ENCODE results near the gene PPP1R12B.
"Not testable (repeated sequence)": the region's sequence is repeated elsewhere in the genome, so short reads cannot be mapped to it uniquely, and the experiment has no call there.

The PPP1R12B gene

DNA sequence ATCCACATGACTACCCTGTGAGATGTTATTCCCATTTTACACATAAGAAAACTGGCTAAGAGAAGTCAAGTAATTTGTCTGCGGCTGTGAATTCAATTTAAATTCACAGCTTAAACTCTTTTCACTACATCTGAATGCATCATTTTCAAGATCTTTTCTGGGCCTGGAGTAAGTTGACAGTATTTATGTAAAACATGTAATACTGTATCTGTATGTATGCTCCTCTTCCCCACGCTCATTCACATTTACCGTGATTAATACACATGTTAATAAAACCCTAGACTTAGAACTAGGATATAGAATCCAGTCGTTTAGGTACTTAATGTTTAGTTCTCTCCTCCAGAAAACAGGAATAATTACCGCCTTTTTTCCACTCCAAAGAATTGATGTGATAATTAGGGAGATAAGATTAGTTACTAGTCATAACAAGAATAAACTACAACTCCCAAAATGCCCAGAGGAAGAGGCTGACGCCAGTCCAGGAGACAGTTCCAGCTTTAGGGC is 442 bp upstream of the PPP1R12B start:
- no peak for DNase-seq

DNA sequence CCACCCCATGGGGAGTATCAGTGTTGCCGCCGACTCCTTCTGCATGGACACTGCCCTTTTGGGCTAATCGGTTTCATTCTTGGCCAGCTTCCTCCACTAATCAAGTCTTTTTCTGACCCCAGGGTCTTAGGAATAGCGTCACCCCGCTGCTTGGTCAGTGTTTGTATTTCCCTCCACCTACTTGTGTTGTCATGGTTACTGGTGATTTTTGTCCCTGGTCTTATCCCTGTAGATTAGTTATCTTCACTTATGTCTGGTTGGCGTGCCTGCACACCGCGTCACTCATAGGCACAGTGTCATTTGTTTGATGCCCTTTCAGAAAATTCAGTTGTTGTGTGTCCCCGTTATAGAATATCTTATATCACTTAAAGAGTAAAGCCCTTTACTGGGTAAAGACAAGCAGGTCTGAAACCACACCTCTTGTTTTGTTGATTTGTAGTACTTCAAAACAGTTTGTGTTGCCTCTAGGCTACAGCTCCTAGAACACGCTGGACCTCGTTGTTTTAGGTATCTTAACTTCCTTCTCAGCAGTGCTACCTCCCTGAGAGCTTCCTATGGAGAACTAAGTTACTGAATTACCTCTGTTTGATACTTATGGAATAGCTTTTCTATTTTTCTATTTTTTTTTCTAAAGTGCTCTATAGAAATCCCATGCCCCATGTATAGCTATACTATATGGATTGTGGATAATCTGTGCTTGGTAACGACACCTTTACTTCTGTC is 868 bp downstream of the PPP1R12B start:
- no peak for DNase-seq

DNA sequence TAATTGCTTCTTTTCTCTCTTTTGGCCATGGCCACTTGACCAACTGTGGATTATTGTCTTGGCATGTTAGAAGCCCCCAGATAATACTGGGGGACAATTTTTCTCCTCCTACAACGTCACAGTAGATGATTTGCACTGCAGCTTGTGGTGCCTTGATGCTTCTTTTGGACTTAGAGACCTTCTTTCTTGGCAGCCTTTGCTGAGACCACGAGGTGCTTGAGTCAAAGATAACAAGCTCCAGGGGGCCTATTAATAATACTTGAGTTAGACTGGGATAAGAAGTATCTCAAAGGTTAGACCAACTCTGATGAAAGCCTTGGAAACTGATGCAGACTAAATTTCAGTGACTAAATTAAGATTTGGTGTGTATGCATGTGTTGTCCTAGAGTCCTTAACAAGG is 3.2 kb downstream of the PPP1R12B start:
- no peak for DNase-seq

DNA sequence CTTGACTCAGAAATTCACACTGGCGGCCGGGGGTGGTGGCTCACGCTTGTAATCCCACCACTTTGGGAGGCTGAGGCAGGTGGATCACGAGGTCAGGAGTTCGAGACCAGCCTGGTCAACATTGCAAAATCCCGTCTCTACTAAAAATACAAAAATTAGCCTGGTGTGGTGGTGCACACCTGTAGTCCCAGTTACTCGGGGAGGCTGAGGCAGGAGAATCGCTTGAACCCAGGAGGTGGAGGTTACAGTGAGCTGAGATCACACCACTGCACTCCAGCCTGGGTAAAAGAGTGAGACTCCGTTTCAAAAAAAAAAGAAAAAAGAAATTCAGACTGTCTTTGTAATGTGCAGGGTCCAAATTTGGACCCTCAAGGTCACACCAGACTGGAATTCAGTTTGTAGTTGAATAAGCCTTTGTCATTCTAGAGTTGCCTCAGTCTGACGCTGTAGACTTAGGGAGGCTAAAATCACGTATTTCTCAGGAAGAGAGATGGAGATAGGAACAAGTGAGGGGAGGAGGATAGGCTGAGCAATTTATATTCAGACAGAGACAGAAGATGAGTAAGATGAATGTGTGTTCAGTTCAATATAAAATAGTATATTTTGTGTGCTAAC is 4.2 kb downstream of the PPP1R12B start:
- not testable (repeated sequence) for DNase-seq

DNA sequence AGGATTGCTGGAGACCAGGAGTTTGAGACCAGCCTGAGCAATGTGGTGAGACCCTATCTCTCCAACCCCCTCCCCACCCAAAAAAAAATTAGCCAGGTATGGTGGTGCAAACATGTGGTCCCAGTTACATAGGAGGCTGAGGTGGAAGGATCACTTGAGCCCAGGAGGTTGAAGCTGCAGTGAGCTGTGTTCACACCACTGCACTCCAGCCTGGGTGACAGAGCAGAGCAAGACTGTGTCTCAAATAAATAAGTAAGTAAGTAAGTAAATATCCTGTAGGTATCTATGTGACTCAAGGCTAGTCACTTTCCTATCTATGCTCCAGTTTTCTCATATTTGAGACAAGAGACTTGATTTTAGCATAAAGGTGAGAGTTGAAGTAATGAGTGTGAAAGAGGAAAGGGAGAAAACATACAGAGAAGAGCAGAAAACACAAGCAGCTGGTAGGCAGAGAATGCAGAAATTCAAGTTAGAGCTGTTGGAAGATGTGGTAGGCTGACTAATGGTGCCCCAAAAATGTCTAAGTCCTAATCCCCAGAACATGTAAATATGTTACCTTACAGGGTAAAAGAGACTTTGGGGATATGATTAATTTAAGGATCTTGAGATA is 7.5 kb downstream of the PPP1R12B start:
- DNase-seq: no peak

DNA sequence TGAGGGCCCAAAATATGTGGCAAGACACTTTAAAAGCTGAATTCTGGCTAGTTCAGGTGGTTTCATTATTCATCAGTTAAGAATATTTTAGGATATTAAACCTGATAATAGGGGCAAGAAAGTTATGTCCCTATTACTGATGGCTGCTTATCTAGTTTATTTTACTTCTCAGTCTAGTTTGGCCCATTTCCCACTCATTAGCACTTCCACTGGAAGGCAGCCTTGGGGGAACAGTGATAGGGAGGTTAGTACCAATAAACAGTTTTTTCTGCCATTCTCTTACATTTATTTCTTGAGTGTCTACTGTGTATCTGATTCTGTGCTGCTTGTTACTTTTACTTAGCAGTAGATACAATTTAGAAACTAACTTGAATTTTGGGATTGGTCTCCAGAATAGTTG is 9.0 kb downstream of the PPP1R12B start:
- DNase-seq: no peak

DNA sequence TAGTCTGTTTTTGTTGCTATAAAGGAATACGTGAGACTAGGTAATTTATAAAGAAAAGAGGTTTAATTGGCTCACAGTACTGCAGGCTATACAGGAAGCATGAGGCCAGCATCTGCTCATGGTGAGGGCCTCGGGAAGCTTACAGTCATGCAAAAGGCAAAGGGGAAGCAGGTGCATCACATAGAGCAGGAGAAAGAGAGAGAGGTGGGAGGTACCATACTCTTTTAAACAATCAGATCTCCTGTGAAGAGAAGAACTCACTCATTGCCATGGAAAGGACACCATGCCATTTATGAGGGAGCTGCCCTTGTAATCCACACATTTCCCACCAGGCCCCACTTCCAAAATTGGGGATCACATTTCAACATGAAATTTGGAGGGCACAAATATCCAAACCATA is 12.7 kb downstream of the PPP1R12B start:
- no peak for DNase-seq

DNA sequence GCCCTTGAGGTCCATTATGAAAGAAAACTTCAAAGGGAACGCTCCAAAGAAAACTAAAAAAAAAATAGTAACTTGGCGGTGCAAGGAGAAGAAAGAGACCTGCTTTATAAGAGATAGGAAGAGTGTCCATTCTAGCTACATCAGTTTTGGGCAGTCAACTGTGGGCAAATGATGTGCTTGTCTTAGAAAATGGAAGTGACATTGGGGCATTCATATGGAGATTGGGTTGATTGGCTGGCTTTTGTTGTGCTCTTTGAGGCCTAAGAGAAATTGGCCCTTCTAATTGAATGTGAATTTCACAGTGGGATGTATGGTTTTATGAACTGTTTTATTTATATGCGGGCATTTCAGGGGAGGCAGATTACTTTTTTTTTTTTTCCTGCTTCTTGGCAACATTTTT is 13.2 kb downstream of the PPP1R12B start:
- DNase-seq: no peak

DNA sequence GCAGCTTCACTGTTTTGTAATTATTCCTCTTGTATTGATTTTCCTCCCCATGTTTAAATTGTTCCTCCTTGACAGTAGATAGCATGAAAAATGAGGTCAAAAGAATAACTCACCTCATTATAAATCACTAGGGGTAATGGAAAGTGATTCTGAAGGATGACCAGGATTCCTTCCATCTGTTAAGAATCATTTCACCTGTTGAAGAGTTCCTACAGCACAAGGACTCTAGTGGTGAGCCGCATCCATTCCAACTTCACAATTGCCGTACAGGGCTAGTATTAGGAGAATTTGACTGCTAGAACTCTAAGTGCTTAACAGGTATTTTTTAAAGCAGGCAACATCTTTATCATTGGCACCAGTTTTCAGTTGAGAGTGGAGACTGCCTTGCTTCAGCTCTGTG is 13.7 kb downstream of the PPP1R12B start:
- no peak for DNase-seq

DNA sequence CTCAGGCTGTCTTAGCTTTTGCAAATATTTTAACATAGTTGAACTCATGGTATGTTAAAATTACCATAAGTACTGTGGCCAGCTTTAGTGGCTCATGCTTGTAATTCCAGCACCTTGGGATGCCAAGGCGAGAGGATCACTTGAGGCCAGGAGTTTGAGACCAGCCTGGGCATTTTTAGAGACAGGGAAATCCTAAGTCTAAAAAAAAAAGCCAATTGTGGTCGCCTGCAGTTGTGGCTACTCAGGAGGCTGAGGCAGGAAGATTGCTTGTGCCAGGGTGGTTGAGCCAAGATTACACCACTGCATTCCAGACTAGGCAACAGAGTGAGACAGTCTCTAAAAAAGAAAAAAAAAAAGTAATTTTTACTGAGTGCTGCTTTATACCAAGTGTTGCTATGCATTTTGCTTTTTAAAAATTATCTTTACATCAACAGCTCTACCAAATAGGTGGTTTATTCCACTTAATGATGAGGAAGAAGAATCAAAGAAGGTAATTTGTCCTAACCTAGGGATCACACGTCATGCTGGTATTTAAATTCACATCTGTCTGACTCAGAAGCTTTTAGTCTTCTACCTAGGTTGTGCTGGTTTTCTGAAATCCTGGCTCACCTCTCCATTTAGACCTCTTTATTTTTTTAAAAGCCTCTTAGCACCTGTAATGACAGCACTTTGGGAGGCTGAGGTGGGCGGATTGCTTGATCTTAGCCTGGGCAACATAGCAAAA is 16.8 kb downstream of the PPP1R12B start:
- DNase-seq: no peak

DNA sequence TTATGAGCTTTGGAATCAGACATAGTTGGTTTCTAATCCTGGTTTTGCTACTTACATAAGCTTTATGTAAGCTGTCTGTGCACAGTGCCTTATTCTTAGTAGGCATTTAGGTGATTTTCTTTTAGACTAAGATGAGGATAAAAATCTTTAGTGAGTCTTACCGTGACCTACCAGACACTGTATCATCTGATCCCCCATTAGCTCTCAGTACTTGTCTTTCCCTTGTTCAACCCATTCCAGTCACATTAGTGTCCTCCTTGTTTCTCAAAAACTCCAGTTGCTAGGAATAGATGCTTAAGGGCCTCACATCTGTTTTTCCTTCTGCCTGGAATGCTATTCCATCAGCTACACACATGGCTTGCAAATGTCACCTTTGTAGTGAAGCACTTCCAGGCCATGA is 18.8 kb downstream of the PPP1R12B start:
- no peak for DNase-seq

DNA sequence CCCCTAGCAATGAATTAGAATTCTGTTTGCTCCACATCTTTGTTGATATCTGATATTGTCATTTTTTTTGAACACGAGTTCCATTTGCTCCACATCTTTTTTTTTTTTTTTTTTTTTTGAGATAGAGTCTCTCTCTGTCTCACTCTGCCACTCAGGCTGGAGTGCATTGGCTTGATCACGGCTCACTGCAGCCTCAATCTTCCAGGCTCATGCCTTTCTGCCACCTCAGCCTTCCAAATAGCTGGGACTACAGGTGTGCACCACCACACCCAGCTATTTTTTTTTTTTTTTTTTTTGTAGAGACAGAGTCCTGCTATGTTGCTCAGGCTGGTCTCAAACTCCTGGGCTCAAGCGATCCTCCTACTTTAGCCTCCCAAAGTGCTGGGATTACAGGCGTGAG is 22.4 kb downstream of the PPP1R12B start:
- not testable (repeated sequence) for DNase-seq

DNA sequence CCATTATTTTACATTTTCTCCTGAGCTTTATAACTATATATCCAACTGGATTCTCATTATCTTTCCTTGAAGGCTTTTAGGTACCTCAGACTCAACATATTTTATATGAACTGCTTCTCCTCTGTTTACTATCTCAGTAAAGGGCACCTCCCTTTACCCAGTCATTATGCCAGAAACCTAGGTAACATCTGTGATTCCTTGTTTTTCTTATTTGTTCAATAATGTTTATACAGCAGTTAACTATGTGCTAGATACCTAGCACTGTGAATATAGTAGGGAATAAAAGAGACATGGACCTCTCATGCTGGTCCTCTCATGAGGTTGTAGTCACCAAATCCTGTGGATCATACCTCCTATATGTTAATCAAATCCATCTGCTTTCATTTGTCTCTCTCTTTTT is 25.6 kb downstream of the PPP1R12B start:
- peak; percentile 11 for DNase-seq

DNA sequence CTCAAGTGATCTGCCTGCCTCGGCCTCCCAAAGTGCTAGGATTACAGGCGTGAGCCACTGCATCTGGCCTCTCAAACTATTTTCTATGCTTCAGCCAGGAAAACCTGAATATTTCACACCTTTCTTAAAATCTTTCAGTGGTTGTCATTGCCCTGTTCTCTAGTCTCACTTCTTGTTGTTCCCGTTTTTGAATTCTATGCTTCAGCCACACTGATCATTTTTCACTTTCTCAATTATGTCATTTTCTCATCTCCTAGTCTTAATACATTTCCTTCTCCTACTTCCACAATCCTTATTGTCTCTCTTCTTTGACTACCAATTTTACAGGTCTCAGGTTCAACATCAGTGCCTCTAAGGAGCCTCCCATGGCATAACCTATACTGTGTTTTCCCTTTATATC is 26.7 kb downstream of the PPP1R12B start:
- DNase-seq: not testable (repeated sequence)

DNA sequence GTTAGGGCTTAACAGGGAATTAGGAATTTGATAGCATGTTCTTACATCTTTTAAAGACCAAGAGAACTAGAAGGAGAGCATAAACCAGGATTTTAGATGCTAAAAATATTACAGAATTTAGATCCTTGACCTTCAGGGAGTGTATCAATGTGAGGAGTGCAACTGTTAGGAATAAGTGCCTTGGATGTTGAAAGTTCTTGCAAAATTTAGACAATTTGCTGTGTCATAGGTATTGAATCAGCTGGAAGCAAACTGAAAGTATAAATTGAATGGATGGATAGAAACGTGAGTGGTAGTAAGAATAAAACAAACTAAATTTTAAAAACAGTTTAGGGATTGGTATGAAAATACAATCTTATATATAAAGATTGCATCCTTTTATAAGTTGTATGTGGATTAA is 27.7 kb downstream of the PPP1R12B start:
- DNase-seq: no peak

DNA sequence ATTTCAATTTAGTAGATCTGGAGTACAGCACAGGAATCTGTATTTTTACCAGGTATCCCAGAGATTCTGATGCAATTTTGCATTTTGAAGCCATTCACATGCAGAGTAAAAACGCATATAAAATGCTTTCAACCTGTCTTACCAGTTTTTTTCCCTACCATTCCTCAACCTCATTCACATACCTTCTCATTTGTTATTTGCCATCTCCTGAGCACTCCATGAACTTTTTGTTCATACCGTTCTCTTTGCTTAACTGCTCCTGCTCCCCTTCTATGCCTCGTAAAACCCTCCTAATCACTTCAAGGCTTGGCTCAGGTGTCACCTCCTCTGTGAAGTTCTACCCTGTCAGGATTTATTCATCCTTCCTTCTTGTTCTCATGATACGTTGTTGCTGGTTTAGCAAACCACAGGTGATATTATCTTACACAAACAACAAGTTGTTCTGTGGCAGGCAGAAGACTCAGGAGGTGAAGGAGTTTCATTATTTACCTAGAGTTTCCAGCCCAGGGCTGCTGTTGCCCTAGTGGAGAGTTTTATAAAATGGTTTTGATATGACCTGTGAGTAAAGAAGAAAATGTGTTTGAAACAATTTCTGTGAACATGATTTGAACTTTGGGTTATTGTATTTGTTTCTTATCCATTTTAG is 31.5 kb downstream of the PPP1R12B start:
- DNase-seq: not testable (repeated sequence)

DNA sequence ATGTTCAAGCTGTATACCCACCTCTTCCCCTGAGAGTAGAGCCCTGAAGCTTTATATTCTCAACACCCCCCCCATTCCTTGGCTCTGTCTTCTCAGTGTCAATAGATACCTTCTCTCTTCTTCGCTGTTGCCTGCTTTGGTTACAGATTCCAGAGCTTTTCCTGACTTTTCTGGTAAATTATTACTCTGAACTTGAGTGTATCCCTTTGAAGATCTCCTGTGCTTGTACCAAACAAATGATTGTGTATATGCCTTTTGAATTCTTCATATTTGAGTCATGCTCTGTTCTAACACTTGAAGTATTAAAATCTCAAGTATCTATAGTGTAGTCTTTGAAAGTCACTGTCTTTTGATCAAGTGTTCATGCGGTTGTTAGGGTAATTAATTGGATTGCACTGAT is 32.0 kb downstream of the PPP1R12B start:
- DNase-seq: not testable (repeated sequence)

DNA sequence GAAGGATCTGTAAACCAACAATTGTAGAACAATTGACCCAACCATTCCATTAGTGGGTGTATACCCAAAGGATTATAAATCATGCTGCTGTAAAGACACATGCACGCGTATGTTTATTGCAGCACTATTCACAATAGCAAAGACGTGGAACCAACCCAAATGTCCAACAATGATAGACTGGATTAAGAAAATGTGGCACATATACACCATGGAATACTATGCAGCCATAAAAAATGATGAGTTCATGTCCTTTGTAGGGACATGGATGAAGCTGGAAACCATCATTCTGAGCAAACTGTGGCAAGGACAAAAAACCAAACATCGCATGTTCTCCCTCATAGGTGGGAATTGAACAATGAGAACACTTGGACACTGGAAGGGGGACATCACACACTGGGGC is 33.4 kb downstream of the PPP1R12B start:
- DNase-seq: not testable (repeated sequence)

DNA sequence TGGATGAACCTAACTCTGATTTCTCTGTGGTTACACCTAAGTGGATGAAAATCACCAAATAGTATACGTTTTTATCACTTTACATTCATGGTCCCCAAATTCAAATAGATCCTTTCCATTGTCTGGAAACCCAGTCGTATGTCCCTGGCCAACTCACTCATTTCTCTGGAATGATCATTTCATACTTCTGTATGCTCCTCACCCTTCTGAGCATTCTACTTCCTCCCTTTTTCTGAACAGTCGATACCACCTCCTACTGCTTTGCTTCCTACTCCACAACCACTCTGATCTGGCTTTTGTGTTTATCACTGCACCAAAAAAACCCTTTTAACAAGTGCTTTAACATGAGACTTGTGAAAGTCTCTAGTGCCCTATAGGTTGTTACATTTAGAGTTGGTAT is 47.3 kb downstream of the PPP1R12B start:
- DNase-seq: not testable (repeated sequence)

DNA sequence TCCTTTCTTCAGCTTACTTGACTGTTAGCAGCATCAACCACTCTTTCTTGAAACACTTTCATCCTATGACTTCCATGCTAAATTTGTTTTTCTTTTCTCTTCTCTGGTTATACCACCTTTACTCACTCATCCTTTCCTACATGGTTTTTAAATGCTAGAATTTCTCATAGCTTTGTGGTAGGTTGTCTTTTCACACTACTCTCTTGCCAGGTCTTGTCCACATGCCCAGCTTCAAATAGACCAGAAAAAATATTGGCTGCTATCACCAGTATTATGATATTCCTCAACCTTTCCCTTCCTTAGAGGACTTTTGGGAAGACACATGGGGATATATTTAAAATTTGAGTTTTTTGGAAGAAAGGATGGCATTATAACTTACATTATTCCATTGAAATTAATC is 48.8 kb downstream of the PPP1R12B start:
- DNase-seq: no peak

DNA sequence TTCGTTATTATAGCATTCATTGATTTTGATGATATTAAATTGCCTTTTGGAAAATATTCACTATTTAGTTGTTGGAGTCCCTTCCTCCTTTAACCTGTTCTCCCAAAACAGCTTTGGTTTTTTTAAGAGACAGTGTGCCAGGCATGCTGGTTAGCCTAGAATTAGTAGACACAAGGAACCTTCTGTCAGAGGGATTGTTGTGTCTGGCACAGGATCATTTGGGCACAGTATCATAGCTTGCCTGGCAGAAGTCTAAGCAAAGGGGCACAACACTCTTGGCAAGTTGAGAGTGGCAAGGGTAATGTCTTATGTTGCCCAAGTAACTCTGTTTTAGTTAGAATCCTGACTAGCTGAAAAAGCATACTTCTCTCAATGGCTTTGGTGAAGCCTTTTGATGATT is 49.9 kb downstream of the PPP1R12B start:
- DNase-seq: not testable (repeated sequence)

DNA sequence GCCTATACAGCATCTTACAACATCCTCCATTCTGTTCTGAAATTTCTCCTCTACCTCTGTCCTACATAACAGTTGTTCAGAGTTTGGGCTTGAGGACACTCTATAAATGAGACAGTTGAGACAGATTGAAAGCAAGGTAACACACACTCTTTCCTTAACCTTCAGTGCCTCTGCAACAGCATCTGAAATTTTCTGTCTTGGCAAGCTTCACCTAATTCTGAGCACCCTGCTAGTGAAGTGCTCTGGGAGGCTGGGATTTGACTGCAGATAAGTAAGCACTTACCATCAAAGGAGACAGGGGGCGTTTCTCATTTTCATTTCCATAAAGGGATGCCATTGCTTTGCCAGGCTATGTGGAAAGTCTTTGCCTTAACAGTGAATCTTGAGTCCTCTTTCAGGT is 53.3 kb downstream of the PPP1R12B start:
- not testable (repeated sequence) for DNase-seq

DNA sequence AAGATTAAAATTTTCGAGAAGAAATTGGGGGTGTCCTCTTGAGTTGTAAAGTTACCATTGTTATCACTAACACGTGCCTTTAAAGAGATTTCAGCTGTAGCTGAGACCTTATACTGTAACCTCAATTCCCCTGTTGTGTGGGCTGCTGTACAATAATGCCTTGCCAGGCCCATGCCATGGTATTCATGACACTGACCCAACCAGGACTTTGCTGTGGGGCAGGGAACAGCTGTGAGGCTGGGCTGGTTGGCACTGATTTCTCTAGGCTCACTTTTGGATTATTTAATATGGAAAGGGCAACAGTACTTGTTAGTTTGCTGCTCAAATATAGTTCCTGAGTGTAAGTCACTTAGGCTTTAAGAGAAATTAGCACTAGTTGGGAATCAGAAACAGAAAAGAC is 54.9 kb downstream of the PPP1R12B start:
- not testable (repeated sequence) for DNase-seq

All from COR-L47 (cell line).